OCI-LY7 (cell line): ENCODE data around the gene APEX1.

Experiments
- CTCF ChIP-seq: fragments of 200-600 bp; sonication (generic); conservative IDR thresholded peaks from 2 replicates; pipeline ENCODE4 v1.5.1; 2014; ENCODE audit warnings: mild to moderate bottlenecking, antibody characterized with exemption, low read length, moderate library complexity, mixed read lengths
- EZH2phosphoT487 ChIP-seq: fragments of 200-600 bp; sonication (generic); IDR thresholded peaks from 2 replicates; pipeline ENCODE4 v1.6.1; 2018; ENCODE audit warnings: low read depth, borderline replicate concordance, mild to moderate bottlenecking, mixed run types, antibody characterized with exemption, low read length, moderate library complexity, mixed read lengths

DNA sequence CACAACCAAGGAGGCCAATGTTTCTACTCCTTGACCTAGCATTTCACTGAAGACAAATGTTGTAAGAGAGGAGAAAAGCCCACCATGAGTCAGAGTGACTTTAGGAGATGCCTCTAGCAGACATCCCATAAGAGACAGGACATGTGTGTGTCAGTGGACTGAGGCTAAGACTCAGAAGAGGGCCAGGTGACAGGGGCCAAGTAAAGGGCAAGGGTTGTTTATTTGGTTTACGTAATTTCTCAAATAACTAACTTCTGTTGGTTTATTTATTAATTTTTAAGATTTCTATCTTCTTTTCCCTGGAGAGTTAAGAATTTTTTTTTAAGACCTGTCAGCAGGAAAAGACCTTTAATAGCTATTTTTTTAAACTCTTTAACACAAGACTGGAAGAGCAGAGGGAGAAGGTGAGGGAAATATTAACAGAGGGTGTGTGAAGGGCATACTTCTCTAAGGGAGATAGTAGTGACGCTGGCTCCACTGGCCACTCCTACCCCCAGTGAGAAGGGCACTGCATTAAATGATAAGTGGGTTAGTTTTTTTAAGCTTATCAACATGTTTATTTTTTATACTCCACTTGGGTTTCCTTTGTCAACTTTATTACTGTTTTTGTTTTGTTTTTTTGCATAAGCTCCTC lies 17.6 kb downstream of the APEX1 start:
- no peak for TF ChIP-seq CTCF
- TF ChIP-seq EZH2phosphoT487: no peak
